ENCODE measurements around the gene CNFN.
"Not testable (repeated sequence)": the region's sequence is repeated elsewhere in the genome, so short reads cannot be mapped to it uniquely, and the experiment has no call there.

The CNFN gene

GRCh38 chr19:42351079-42351735 lies 38.9 kb downstream of the CNFN start:
- no peak for DNase-seq (ENCODE audit: low spot score)

GRCh38 chr19:42350417-42350816 lies 39.7 kb downstream of the CNFN start:
- DNase-seq (ENCODE audit: low spot score) = no peak

GRCh38 chr19:42349378-42350107 lies 40.6 kb downstream of the CNFN start:
- no peak for DNase-seq (ENCODE audit: low spot score)

GRCh38 chr19:42348211-42348610 lies 41.9 kb downstream of the CNFN start:
- DNase-seq (ENCODE audit: low spot score) = no peak

GRCh38 chr19:42345191-42345812 lies 44.8 kb downstream of the CNFN start:
- no peak for DNase-seq (ENCODE audit: low spot score)

GRCh38 chr19:42344336-42344893 lies 45.7 kb downstream of the CNFN start:
- no peak for DNase-seq (ENCODE audit: low spot score)

GRCh38 chr19:42343344-42344110 lies 46.6 kb downstream of the CNFN start:
- no peak for DNase-seq (ENCODE audit: low spot score)

GRCh38 chr19:42339922-42340321 lies 50.2 kb downstream of the CNFN start:
- DNase-seq (ENCODE audit: low spot score) = not testable (repeated sequence)

GRCh38 chr19:42339126-42339860 lies 50.8 kb downstream of the CNFN start:
- DNase-seq (ENCODE audit: low spot score) = not testable (repeated sequence)
